PC-3 (cell line): ENCODE results near the gene KDSR. TPM values are rescaled to one million over a fixed set of nuclear protein-coding genes. Genes with fewer than 3 reads are reported as not detected.
"Not testable (repeated sequence)": the region's sequence is repeated elsewhere in the genome, so short reads cannot be mapped to it uniquely, and the experiment has no call there.

Experiments used
- ATAC-seq: fragments of 200-7000 bp; cut with Tn5 transposase; 2 replicates; pipeline ENCODE4 v1.9.1; 2020; ENCODE audit warnings: mild to moderate bottlenecking, moderate library complexity
- BruUV-seq: library from RNA; stranded (reverse); fragments of 400-500 nt; replicated peaks from 2 replicates; lab custom pipeline; 2021; lab: Mats Ljungman, UMichigan
- CTCF ChIA-PET: fragments of 300-600 bp; sonication (Branson Sonifier 250); formaldehyde crosslinking; loops from one replicate; lab custom pipeline; 2022; ENCODE audit warnings: antibody characterized with exemption; lab: Charles Lee
- POLR2A ChIA-PET: fragments of 300-600 bp; sonication (Branson Sonifier 250); formaldehyde crosslinking; loops from one replicate; lab custom pipeline; 2022; ENCODE audit warnings: antibody characterized with exemption; ENCODE audit not compliant: unreplicated experiment; lab: Charles Lee
- DNase-seq: peaks from one replicate; pipeline ENCODE4 v3.0.0-alpha.2; 2015
- H2AFZ ChIP-seq: fragments of 300-600 bp; sonication (generic); 2 replicates; pipeline ENCODE4 v1.6.0; 2016; ENCODE audit warnings: antibody characterized with exemption, low read length
- H3F3A ChIP-seq: fragments of 300-600 bp; sonication (generic); one replicate; pipeline ENCODE4 v1.6.0; 2017; ENCODE audit warnings: antibody characterized with exemption, low read length, control low read depth, mild to moderate bottlenecking; ENCODE audit not compliant: unreplicated experiment
- H3K27ac ChIP-seq: fragments of 300-600 bp; sonication (generic); 2 replicates; pipeline ENCODE4 v1.5.1; 2016; ENCODE audit warnings: mild to moderate bottlenecking, low read length
- H3K27me3 ChIP-seq: fragments of 300-600 bp; sonication (generic); 2 replicates; pipeline ENCODE4 v1.6.1; 2016; ENCODE audit warnings: low read length, mixed read lengths
- H3K36me3 ChIP-seq: fragments of 300-600 bp; sonication (generic); 2 replicates; pipeline ENCODE4 v1.6.1; 2016; ENCODE audit warnings: low read depth, mixed run types, low read length, mixed read lengths
- H3K4me1 ChIP-seq: fragments of 300-600 bp; sonication (generic); 2 replicates; pipeline ENCODE4 v1.5.1; 2016; ENCODE audit warnings: low read length; ENCODE audit not compliant: insufficient read depth
- H3K4me2 ChIP-seq: fragments of 300-600 bp; sonication (generic); 2 replicates; pipeline ENCODE4 v1.6.0; 2016; ENCODE audit warnings: low read length
- H3K4me3 ChIP-seq: fragments of 300-600 bp; sonication (generic); 2 replicates; pipeline ENCODE4 v1.5.1; 2016; ENCODE audit warnings: mild to moderate bottlenecking, low read length, mixed read lengths
- H3K79me2 ChIP-seq: fragments of 300-600 bp; sonication (generic); 2 replicates; pipeline ENCODE4 v1.6.1; 2017; ENCODE audit warnings: low read length, mixed read lengths
- H3K9ac ChIP-seq: fragments of 300-600 bp; sonication (generic); 2 replicates; pipeline ENCODE4 v1.6.0; 2016; ENCODE audit warnings: mild to moderate bottlenecking, low read length
- H3K9me2 ChIP-seq: fragments of 300-600 bp; sonication (generic); replicated peaks from 2 replicates; pipeline ENCODE4 v1.6.1; 2016; ENCODE audit warnings: mixed run types, low read length, mixed read lengths
- H3K9me3 ChIP-seq: fragments of 300-600 bp; sonication (generic); 2 replicates; pipeline ENCODE4 v1.6.1; 2016; ENCODE audit warnings: low read length, mixed read lengths
- H4K20me1 ChIP-seq: fragments of 300-600 bp; sonication (generic); 2 replicates; pipeline ENCODE4 v1.6.1; 2016; ENCODE audit warnings: low read length, mixed read lengths
- CTCF ChIP-seq: fragments of 300-600 bp; sonication (generic); conservative IDR thresholded peaks from 2 replicates; pipeline ENCODE4 v1.5.1; 2017; ENCODE audit warnings: antibody characterized with exemption, low read depth, mild to moderate bottlenecking, low read length
- EZH2 ChIP-seq: fragments of 300-600 bp; sonication (generic); IDR thresholded peaks from one replicate; pipeline ENCODE4 v1.6.1; 2017; ENCODE audit warnings: antibody characterized with exemption, mild to moderate bottlenecking, low read length; ENCODE audit not compliant: unreplicated experiment
- EZH2phosphoT487 ChIP-seq: fragments of 300-600 bp; sonication (generic); IDR thresholded peaks from 2 replicates; pipeline ENCODE4 v1.6.1; 2018; ENCODE audit warnings: mild to moderate bottlenecking, antibody characterized with exemption, low read length, borderline replicate concordance
- intact Hi-C: fragments of 100-400 bp; cut with micrococcal nuclease; formaldehyde crosslinking; loops from 2 replicates; pipeline ENCODE4 v1.9.0; 2023
- total RNA-seq: library from RNA; depleted of rRNA; stranded (reverse); fragments of >200 nt; gene quantifications from 2 replicates; pipeline ENCODE4 v1.2.3, GENCODE V29; 2014

The KDSR gene
- total RNA-seq, 1 experiment from 2014 or later = 16.1 TPM

- TF ChIP-seq EZH2phosphoT487 (no peak), EZH2 (no peak)
- ChIA-PET POLR2A (no interaction called here), CTCF (no interaction called here)
- intact Hi-C loops = no loop called here
- BruUV-seq = no TSS peak
- ATAC-seq (no peak), DNase-seq (no peak)
- Histone ChIP-seq H3K9me3 (no peaks in the 10 kb centered on the region), H4K20me1 (peaks cover 15% of the 10 kb centered on the region; the same call in 1 of the 2 replicates), H3K4me2 (no peak overlapping the region), H2AFZ (no peak overlapping the region), H3K4me3 (no peak overlapping the region), H3K9me2 (no peaks in the 10 kb centered on the region), H3K27me3 (no peaks in the 10 kb centered on the region), H3F3A (no peaks in the 10 kb centered on the region), H3K4me1 (peaks cover 6% of the 10 kb centered on the region), H3K27ac (no peak overlapping the region), H3K9ac (no peak overlapping the region), H3K36me3 (peaks cover 19% of the 10 kb centered on the region), H3K79me2 (peaks cover 35% of the 10 kb centered on the region)
Measured at GRCh38 chr18:63363951-63364350, 3.1 kb downstream of the KDSR start.

GRCh38 chr18:63363420-63363819 lies 3.6 kb downstream of the KDSR start:
- BruUV-seq, H3F3A ChIP-seq, POLR2A ChIA-PET: not testable (repeated sequence)

GRCh38 chr18:63356272-63356896 lies 10.6 kb downstream of the KDSR start:
- Histone ChIP-seq H3F3A (no peaks in the 10 kb centered on the region), H3K4me3 (no peak overlapping the region), H3K4me2 (no peak overlapping the region), H3K4me1 (no peaks in the 10 kb centered on the region), H4K20me1 (no peaks in the 10 kb centered on the region), H2AFZ (no peak overlapping the region), H3K9me2 (no peaks in the 10 kb centered on the region), H3K79me2 (no peaks in the 10 kb centered on the region), H3K27me3 (no peaks in the 10 kb centered on the region), H3K27ac (no peak overlapping the region), H3K9me3 (no peaks in the 10 kb centered on the region), H3K36me3 (peaks cover 24% of the 10 kb centered on the region), H3K9ac (no peak overlapping the region)
- CTCF ChIA-PET = no interaction called here
- POLR2A ChIA-PET = interaction anchor here (0.5 to 0.6 kb wide), 2 partner anchors 71 to 335 kb away, joined by 3 to 7 read pairs; no protein-coding TSS in a partner anchor
- no peak for ATAC-seq
- TF ChIP-seq EZH2 (no peak), CTCF (no peak), EZH2phosphoT487 (no peak)
- intact Hi-C loops = no loop called here
- DNase-seq = no peak
- no TSS peak for BruUV-seq

More at GRCh38 chr18:63363420-63363819, 3.6 kb downstream of the KDSR start:
- H3K4me3 ChIP-seq, H3K9me3 ChIP-seq, ATAC-seq, H3K27ac ChIP-seq, intact Hi-C loops, H3K9ac ChIP-seq, CTCF ChIA-PET, H3K27me3 ChIP-seq, H3K4me1 ChIP-seq, H3K9me2 ChIP-seq, DNase-seq, H3K4me2 ChIP-seq, H2AFZ ChIP-seq: not testable (repeated sequence)
- Histone ChIP-seq H3K79me2 (peaks cover 35% of the 10 kb centered on the region), H3K36me3 (peaks cover 19% of the 10 kb centered on the region), H4K20me1 (peaks cover 15% of the 10 kb centered on the region; the same call in 1 of the 2 replicates)
